Activated CD4-positive, alpha-beta T cell treated with anti-CD3 and anti-CD28 coated beads, Interleukin-2, amount 50 U/mL, for 16 hours (primary cell): Measurements from ENCODE around the gene ZBP1.

Source experiments
- DNase-seq: peaks from one replicate; pipeline ENCODE4 v3.0.0-alpha.2; 2020

The ZBP1 gene, protein sequence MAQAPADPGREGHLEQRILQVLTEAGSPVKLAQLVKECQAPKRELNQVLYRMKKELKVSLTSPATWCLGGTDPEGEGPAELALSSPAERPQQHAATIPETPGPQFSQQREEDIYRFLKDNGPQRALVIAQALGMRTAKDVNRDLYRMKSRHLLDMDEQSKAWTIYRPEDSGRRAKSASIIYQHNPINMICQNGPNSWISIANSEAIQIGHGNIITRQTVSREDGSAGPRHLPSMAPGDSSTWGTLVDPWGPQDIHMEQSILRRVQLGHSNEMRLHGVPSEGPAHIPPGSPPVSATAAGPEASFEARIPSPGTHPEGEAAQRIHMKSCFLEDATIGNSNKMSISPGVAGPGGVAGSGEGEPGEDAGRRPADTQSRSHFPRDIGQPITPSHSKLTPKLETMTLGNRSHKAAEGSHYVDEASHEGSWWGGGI

DNA sequence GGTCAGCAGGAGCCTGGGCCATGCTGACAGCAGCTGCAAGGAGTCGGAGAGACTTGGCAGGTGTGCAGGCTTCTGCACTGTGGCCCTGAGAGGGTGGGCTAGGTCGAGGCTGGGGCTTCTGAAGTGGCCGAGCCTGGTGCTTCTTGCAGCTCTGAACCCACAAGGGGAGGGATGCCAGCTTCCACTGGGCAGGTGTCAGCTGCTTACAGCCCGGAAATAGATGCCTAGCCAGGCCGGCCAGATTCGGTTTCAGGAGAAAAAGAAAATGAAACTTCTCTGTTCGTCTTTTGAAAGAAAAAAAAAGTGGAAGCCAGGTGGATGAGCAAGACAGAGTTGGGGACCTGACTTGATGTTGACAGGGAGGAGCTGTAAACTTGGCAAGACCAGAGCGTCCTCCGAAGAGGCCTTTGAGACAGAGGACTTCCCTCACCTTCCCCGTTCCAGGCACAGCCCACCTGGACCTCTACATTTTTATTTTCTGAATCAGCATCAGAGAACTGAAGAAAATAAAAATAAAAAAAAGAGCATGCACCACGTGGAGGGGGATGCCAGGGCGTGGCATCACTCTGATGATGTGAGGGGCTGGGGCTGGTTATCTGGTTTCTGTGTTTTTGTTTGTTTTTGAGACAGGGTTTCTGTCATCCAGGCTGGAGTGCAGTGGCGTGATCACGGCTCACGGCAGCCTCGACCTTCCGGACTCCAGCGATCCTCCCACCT lies at the start of gene ZBP1:
Gene ZBP1 (minus strand): TSS at position 153 of the 717 bp plus-strand sequence. CDS start 131 bp downstream, at position 22.
- DNase-seq = peak; percentile 74

DNA sequence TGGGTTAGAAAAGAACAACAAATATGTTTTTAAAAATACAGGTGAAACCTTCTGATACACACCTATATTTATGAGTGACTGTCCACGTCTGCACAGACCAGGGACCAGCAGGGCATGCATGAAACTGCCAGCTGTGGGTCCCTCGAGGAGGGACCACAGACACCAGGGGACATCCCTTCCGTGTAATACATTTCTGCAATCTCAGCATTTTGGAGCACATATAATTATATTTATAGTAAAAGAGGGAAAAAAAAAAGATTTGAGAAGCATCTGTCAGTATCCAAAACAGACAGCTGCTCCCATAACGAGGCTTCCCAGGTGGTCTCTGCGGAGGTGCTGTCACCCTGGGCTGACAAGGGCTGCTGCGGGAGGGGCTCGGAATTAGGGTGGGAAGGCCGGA lies 49.4 kb upstream of the ZBP1 start:
- DNase-seq = no peak

DNA sequence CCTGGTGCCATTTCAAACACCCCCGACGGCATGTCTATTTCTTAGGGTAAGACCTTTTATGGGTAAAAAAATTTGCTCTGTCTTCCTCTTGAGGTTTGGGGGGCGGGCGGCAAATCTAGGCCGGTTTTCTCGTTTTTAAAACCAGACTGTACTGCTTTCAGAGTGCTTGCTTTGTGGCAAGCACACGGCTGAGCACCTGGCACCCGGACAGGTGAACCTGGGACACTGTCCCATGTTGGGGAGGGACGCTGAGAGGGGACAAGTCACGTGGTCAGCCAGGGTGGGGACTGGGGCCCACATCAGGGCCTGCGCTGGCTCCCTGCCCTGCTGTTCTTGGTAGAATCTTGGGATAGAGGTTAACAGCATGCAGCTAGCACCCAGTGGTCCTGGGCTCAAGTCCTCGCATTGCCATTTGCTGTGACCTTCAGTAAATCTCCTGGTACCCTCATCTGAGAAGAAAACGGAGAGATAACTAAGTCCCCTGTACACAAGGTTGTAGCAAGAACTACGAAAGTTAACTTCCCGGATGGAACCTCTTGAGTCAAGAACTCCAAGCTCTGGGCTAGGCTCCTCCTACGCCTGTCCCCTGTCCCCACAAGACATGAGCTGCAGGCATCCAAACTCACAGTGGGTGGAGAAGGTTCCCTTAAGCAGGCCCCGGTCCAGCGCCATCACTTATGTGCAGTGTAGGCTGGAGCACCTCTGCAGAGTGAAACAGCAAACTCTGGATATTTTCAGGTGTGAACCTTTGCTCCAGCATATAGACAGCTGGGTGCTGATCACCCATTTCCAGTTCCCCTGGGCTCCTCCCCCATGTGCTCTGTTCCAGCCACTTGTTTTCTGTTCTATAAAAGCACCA lies 47.9 kb upstream of the ZBP1 start:
- no peak for DNase-seq

DNA sequence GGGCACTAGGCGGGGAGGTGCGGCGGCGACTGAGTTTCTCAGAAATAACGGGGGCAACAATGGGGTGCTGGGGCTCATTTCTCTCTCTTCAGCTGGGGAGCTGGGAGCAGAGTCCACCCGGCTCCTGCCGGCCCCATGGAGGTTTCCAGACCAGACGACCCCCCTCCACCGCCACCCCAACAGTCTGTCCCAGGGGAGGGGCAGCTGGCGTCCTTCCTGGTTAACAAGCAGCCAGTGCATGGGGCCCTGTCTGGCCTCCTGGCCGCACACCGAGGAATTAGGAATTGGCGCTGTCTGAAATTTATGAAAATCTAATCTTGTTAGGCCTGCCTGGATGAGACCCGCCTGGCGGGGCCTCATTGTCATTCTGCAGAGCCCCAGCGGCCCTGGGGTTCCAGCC lies 47.2 kb upstream of the ZBP1 start:
- no peak for DNase-seq

DNA sequence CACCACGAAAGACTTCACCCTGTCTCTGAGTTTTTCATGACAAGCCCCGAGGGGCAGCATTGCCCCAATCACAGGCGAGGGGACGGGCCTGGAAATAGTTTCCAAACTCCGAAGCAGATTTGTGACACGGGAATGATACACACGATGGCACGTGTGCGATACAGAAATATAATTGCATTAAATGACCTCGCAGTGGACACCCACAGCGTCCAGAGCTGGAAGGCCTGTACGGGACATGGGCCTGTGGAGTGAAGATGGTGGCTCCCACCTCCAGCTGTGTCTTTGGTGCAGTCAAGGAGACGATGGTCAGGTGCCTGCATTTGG lies 46.6 kb upstream of the ZBP1 start:
- DNase-seq = no peak

DNA sequence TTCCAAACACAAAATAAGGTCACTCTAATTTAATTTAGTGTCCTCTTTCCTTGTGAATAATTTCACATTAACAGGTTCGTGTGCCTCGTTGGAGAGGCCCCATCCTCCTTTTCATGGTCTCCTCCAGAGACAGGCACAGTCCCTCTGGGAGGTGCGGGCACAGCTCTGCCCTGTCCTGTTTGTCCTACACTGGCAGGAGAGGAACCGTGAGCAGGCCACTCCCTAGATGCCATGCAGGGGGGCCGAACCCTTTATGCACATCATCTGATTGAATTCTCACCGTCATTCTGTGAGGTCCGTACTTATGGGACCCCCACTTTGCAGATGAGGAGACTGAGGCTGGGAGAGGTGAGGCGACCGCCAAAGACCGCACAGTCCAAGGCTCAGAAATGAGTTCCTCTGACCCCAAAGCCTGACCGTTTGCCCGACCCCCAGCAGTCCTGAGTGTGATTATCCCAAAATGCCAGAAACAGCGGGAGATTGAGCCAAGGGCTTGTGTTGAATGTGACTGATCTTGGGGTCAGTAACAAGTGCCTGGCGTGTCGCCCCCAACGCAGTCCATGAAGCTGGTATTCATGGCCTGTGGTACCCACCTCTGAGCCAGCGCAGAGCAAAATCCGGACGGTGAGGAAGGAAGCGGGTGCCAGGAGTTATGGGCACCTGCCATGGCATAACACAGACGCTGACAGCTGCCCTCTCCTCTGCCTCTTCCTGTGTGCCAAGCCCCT lies 46.0 kb upstream of the ZBP1 start:
- DNase-seq = no peak

DNA sequence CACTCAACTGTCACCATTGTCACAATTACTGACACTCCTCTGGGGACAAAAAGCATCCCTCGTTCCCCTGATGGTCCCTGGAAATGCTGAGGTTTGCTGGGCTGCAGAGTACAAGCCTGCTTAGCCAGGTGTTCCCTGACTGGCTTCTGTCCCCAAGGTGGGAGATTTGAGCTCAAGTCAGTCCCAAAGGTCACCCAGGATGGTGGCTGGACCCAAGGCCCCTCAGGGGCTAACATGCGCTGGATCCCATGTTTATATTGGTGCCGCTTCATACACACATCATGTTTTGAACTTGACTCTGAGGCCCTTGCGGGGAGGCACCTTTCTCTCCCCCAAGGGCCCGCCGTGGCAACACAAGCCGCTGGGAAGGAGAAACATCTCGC lies 45.4 kb upstream of the ZBP1 start:
- DNase-seq = no peak

DNA sequence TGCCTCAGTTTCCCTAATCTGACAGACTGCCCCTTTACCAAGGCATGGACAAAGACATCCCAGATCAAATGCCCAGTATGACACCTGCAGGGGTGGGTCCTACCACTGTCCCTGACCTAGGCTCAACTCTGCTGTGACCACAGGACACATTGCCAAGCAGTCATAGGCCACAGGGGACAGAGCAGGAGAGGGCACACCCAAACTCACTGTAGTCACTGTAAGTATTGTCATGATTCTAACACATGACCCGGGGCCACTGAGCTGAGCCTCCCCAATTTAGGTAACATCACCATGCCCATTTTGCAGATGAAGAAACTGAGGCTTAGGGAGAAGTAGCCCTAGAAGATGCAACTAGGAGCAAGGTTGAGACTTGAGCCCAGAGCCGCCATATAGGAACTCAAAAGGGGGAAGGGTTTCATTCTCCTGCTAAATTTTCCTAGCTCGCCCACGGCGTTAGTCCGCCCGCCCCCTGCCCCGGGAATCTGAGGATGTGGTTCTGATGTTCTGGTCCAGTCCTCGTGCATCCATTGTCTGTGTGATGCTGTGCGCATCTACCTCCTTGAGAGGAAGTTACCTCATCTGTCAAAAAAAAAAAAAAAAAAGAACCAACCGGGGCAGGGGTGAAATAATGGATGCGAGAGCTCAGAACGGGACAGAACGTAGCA lies 44.8 kb upstream of the ZBP1 start:
- no peak for DNase-seq

DNA sequence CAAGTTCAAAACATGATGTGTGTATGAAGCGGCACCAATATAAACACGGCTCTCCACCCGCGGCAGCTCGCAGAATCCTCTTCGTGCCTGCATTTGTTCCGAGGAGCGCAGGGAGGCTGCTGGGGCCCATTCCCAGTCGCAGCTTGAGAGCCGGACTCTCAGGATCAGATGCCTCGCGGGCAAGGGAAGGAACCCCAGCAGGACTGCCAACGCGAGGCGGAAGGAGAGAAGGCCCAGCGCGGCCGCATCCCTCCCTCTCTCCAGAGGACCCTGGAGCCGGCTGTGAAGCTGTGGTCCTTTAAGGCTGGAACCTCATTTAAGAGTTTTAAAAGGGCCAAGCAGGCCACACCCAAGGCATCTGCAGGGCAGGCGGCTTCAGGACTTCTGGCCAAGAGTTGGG lies 44.2 kb upstream of the ZBP1 start:
- no peak for DNase-seq

DNA sequence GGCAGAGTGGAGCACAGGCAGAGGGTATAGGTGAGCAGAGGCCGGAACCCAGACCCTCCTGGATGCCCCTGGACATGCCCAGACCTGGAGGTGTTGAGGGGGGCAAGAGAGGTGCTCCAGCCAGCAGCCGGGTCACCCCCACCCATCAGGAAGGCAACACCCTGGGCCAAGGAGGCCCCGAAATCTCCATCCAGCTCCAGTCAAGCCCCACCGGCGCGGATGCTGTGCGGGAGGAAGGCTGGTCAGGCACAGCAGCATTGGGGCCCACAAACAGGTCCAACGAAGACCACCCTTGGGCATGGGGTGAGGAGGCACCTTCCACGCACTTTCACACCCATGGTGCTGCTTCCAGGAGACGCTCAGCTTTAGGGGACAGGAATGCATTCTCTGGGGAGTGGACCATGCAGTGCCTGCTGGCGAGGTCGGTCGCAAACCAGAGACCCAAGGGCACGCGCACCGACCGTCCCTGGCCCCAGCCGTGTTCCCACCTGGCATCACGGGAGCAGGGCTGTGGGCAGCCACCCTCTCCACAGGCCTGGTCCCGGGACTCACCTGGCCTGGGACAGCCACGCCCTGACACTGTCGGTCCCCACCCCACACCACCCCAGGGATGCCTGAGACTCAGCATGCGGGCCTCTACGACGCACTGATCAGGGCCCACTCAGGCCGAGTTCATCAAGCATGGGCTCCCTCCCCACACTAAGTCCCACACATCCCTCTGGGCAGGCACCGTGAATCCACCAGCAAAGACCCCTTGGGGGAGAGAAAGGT lies 43.6 kb upstream of the ZBP1 start:
- no peak for DNase-seq

DNA sequence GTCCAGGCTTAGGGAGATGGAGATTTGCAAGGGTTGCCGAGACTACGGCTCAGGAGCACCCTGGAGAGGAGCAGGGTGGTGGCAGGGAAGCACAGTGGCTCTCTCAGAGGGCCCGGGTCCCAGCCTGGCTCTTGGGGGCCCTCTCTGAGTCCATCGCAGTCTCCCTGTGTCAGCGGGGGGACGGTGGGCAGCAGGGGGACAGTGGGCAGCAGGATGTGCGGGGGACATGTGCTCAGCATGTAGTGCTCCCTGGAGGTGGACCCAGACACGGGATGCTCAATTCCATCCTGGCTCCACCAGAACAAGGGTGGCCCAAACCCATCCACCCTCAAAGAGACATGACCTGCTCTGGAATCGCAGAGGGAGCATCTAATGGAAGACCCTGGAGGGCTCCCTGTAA lies 43.0 kb upstream of the ZBP1 start:
- no peak for DNase-seq

DNA sequence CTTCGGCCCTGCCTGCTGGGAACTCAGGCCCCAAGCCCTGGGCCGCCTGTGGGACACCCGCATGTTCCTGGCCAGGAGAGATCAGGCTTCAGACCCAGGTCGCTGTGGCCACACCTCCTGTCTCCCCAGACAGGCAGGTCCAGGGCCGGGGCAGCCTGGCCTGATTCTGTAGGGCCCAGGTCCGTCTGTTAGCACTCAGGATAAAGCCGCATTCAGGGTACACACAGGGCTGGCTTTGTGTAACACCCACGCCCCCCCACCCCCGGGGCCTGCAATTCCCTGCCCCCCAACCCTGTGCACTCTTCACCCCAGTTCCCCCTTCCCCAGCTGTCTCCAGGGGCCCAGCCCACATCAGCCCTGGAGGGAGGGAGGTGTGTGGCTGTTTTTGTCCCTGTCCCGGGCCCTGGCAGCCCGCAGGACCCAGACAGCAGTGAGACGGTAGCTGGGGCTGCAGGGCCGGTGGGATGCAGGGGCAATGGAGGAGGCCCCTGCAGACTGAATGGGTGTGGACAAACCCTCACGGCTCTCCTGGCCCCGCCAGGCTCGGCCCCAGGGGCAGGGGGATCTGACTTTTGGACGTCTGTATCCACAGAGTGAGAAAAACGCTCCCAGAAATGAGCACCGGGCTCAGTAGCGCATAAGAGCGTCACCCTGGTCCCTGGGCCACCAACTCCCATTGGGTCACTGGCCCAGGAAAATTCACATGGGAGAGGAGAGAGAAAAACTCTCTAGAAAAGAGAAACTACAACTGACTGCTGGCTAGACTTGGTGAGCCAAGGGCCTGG lies 42.4 kb upstream of the ZBP1 start:
- no peak for DNase-seq

DNA sequence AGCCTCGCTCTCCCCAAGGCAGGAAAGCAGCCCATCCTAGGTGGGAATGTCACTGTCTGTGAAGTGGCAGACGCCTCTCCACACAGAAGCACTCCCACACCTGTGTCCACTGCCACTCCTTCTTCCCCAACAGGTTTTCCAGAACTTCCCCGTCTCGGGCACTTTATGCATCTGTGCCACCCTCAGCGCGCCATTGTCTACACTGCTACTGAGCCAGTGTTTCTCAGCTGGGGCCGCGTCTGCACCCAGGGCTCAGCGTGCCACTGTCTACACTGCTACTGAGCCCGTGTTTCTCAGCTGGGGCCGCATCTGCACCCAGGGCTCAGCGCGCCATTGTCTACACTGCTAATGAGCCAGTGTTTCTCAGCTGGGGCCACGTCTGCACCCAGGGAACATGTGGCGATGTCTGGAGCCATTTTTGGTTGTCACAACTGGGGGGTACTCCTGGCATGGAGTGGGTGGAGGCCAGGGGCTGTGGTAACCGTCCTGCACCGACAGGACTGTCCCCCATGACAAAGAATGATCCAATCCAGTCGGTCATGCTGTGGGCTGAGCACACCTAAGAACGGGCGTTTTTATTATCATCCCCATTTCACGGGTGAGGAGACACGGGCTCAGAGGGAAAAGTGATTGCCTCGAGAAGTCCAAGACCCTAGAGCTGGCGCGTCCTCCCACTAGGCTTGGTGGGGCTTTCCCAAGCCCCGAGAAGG lies 41.7 kb upstream of the ZBP1 start:
- DNase-seq = no peak

DNA sequence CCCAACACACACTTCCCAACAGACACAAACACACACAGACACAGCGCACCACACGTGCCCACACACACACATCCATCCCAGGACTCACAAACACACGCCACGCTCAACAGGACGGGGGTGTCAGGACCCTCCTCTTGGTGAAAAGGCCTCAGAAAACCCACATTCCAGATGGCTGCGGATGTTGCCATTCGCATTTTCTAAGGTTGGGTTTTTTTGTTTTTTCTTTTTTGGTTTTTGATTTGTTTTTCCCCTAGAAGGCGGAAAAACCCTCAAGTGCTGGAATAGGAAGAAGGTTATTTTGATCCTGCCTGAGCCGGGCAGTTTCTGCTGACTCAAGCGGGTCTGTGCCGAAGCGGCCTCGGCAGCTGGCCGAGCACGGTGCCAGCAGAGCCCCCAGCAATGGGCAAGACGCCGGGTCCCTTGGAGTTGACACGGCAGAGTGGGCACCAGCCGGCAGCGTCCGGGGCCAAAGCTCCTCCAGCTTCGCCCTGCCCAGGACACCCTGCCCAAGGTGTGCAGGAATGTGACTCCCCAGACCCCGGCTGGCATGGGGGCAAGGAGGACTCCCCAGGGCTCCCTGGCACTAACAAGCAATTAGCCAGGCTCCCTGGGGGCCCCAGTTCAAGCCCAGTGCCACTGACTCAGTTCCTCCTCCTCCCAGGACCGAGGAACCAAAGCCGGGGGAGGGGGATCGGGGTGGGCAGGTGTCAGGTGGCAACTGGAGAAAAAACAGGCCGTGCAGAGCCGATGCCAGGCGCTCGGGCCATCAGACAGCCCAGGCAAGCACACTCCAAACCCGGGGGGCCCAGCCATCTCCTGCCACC lies 40.9 kb upstream of the ZBP1 start:
- DNase-seq = no peak

DNA sequence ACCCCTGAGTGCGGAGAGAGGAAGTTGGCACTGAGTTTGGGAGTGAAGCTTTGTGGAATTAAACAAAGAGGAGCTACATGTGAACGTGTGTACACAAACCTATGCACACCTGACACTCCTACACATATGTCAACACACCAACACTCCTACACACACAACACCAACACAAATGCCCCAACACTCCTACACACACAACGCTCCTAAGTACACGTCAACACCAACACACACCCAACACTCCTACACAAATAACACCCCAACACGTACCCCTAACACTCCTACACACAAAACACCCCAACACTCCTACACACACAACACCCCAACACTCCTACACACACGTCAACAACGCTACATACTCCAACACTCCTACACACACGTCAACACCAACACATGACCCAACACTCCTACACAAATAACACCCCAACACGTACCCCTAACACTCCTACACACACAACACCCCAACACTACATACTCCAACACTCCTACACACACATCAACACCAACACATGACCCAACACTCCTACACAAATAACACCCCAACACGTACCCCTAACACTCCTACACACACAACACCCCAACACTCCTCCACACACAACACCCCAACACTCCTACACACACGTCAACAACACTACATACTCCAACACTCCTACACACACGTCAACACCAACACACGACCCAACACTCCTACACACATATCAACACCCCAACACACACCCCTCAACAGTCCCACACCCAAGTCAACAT lies 40.1 kb upstream of the ZBP1 start:
- no peak for DNase-seq

DNA sequence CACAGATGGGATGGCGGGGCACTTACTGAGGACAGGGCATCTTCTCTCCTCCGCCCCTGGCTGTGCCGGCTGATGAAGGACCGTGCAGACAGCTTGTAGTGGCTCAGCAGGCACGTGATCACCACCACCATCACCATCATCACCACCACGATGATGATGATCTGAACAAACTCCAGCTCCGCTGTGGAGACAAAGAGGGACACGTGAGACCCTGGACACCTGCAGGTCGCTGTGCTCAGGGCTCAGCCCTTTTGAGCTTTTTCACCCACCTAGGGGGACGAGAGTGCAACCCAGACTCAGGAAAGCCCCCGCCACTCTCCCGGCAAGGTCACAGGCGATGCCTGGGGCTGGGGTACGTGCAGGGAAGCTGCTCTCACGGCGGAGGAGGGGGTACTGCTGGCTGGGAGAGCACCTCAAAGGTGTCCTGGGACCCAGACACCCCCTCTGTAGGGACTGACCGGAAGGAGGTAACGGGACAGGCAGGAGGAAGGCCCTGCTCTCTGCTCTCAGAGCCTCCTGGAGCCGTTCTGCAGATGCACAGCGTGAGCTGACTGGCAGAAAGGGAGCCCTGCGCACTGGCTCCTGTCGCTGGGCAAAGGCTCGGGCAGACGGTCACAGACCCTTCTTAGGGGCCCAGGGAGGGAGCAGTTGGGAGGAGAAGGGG lies 39.4 kb upstream of the ZBP1 start:
- DNase-seq = no peak

DNA sequence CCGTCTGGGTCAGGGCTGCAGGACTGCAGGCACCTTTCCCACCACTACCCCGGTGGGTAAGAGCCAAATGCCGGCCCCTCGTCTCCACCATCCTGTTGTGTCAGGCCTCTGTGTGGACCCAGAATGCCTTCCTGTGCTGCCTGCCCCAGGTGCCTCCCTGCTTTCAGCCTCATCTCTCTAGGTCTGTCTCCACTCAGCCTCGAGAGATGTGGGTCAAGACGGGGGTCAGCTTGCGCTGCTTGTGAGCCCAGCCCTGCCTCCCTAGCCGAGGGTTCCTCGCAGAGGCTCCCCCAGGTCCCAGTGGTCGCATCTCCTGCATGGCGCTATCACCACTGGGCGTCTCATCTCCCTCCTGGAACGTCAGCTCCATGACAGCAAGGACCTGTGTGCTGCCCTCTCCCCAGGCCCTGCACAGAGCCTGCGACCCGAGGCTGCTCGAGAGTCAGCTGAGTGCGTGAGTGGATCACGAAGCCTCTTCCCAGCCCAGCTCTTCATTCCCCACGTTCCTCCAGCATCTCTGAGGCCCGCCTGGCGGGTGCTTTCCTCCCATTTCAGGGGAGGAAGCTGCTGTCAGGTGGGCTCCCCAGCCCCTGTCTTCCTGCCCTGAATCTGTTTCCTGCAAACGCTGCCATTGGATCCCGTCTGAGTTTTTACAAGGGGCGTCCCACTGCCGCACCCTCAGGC lies 38.7 kb upstream of the ZBP1 start:
- no peak for DNase-seq
